Urinary bladder (tissue), 4 donors: ENCODE measurements around the gene AIPL1. TPM values are rescaled to one million over a fixed set of nuclear protein-coding genes. Genes with fewer than 3 reads are reported as not detected.

ENCODE experiments used
- DNase-seq: peaks from one replicate; pipeline ENCODE4 v3.0.0-alpha.2; 2015; ENCODE audit errors: extremely low spot score
- H3K27ac ChIP-seq: one replicate; pipeline ENCODE4 v1.5.1; 2013; ENCODE audit warnings: low read depth, mild to moderate bottlenecking, moderate library complexity
- H3K36me3 ChIP-seq: one replicate; pipeline ENCODE4 v1.6.1; 2013; ENCODE audit warnings: mild to moderate bottlenecking, moderate library complexity; ENCODE audit not compliant: insufficient read depth
- H3K4me1 ChIP-seq: one replicate; pipeline ENCODE4 v1.6.1; 2013; ENCODE audit warnings: mild to moderate bottlenecking, moderate library complexity; ENCODE audit not compliant: insufficient read depth
- H3K4me3 ChIP-seq: one replicate; pipeline ENCODE4 v1.5.1; 2013; ENCODE audit warnings: low read depth, low read length
- WGBS: extraction: QIAGEN DNeasy Blood & Tissue Kit; methylation state at CpG from one replicate; pipeline ENCODE4 v1.1.7; 2013; 5-methylcytosine and 5-hydroxymethylcytosine counted together
- polyA plus RNA-seq: library from polyadenylated mRNA; stranded (reverse); fragments of 200-250 nt; gene quantifications from one replicate; pipeline ENCODE4 v1.2.3, GENCODE V29; 2013
- total RNA-seq: library from RNA; depleted of rRNA; stranded (reverse); fragments of >200 nt; gene quantifications from one replicate; pipeline ENCODE4 v1.2.3, GENCODE V29; 2014
- donor health status: healthy with polysubstance abuse.
- donor health status: healthy.

The AIPL1 gene
- total and polyA plus RNA-seq, 2 donors: not detected

- no peaks in the 10 kb centered on the region for H3K36me3 ChIP-seq
- 98% methylated on average over 6 of the region's 6 CpGs for WGBS
- no peak overlapping the region for H3K27ac ChIP-seq
- no peaks in the 10 kb centered on the region for H3K4me1 ChIP-seq
- no peak for DNase-seq
- no peak overlapping the region for H3K4me3 ChIP-seq
Observed at GRCh38 chr17:6449307-6449706, 14.4 kb upstream of the AIPL1 start.

GRCh38 chr17:6448473-6448872, 13.6 kb upstream of the AIPL1 start:
- no peaks in the 10 kb centered on the region for H3K36me3 ChIP-seq
- no peaks in the 10 kb centered on the region for H3K4me1 ChIP-seq
- no peak for DNase-seq
- WGBS: 95% methylated on average over 6 of the region's 6 CpGs
- no peak overlapping the region for H3K4me3 ChIP-seq
- H3K27ac ChIP-seq: no peak overlapping the region

- WGBS: 89% methylated on average over 9 of the region's 9 CpGs
- H3K4me1 ChIP-seq: no peaks in the 10 kb centered on the region
- no peaks in the 10 kb centered on the region for H3K36me3 ChIP-seq
- no peak for DNase-seq
- no peak overlapping the region for H3K4me3 ChIP-seq
- H3K27ac ChIP-seq: no peak overlapping the region
Observed at GRCh38 chr17:6446516-6447100, 11.7 kb upstream of the AIPL1 start.

GRCh38 chr17:6444571-6445335, 9.8 kb upstream of the AIPL1 start:
- no peak for DNase-seq
- 27% methylated on average over 36 of the region's 36 CpGs for WGBS

DNA sequence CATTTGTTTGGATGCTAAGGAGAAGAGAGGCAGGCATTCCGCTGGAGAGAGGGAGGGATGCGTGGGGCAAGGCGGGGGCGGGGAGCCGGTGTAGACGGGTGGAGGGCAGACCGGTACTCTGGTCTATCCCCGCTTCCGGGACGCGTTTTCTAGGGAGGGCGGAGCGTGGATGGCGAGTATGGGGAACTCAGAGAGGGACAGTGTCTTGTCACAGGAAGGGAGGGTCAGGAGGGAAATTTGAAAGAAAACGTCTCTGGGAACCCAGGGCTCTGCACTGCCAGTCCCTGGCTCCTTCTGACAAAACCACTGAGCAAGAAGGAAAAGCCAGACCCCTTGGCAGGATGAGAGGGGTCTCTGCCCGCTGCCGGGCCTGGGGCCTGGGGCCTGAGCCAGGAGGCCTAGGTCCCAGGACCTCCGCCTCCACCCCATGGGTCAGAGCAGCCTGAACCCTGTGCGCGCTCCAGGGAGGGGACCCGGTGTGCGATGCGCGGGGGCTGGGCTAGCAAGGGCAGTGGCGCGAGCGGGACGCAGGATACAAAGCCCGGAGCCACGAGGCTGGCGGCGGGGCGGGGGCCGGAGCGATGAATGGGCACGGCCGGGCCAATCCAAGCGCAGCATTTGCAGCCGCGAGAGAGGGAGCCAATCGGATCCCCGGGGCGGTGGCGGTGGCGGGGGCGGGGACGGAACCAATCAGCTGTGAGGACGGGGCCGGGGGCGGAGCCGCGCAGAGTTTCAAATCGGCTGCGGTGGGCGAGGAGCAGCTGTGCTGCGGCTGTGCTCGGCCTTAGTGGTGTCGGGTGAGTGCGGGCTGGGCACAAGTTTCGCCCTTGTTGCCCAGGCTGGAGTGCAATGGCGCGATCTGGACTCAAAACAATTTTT, 9.0 kb upstream of the AIPL1 start, which contains the start of gene PIMREG:
PIMREG (plus strand) TSS at position 764 of the 879 bp plus-strand sequence. CDS start 656 bp downstream, outside the sequence.
- no peaks in the 10 kb centered on the region for H3K4me1 ChIP-seq
- H3K27ac ChIP-seq: no peak within 1 kb of the TSS
- DNase-seq: peak; percentile 85
- H3K36me3 ChIP-seq: no peaks in the 10 kb centered on the region
- H3K4me3 ChIP-seq: peak within 1 kb of the TSS; percentile 36
- WGBS: under 1% methylated on average over 62 of the region's 62 CpGs

More at GRCh38 chr17:6444571-6445335, 9.8 kb upstream of the AIPL1 start:
- peak overlapping the region; percentile 36 for H3K4me3 ChIP-seq
- no peaks in the 10 kb centered on the region for H3K36me3 ChIP-seq
- no peaks in the 10 kb centered on the region for H3K4me1 ChIP-seq
- H3K27ac ChIP-seq: no peak overlapping the region

DNA sequence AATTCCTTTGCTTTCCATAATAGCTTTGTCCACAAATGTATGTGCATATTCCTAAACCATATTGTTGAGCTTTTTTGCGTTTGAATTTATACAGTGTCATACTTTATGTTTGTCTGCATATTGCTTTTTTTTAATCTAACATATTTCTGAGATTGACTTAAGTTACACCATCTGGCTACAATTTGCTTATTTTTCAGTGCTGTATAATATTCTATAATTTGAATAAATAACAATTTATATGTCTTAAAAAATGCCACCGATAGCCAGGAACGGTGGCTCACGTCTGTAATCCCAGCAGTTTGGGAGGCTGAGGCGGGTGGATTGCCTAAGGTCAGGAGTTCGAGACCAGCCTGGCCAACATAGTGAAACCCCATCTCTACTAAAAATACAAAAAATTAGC, 7.9 kb upstream of the AIPL1 start:
- H3K27ac ChIP-seq: no peak overlapping the region
- WGBS: 64% methylated on average over 6 of the region's 6 CpGs

DNA sequence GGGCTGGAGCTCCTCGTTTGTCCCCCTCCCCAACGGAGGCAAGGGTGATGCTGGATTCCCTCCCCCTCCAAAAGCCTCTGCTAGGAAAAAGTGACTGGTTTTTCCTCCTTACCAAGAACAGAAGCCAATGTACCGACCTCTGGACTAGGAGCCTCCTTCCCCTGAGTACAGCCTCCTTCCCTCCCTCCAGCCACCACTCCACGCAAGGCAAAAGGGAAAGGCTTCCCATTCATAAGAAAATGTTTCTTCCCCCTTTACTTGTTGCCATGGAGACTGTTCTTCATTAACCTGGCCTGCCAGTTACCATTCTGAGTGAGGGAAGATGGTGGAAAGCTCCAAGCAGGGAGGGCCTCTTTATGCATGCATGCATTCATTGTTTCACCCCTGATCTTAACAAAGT, 5.0 kb upstream of the AIPL1 start:
- 34% methylated on average over 4 of the region's 4 CpGs for WGBS

More for the DNA sequence above, 7.9 kb upstream of the AIPL1 start:
- DNase-seq: no peak
- Histone ChIP-seq H3K4me3 (no peak overlapping the region), H3K4me1 (no peaks in the 10 kb centered on the region), H3K36me3 (no peaks in the 10 kb centered on the region)

GRCh38 chr17:6437956-6438355, 3.0 kb upstream of the AIPL1 start:
- 53% methylated on average over 3 of the region's 3 CpGs for WGBS
- no peaks in the 10 kb centered on the region for H3K4me1 ChIP-seq
- no peak for DNase-seq
- no peak overlapping the region for H3K27ac ChIP-seq
- H3K4me3 ChIP-seq: no peak overlapping the region
- H3K36me3 ChIP-seq: no peaks in the 10 kb centered on the region

More for the DNA sequence above, 5.0 kb upstream of the AIPL1 start:
- H3K27ac ChIP-seq: no peak overlapping the region
- no peak overlapping the region for H3K4me3 ChIP-seq
- no peaks in the 10 kb centered on the region for H3K36me3 ChIP-seq
- no peaks in the 10 kb centered on the region for H3K4me1 ChIP-seq
- DNase-seq: no peak

GRCh38 chr17:6437466-6437865, 2.5 kb upstream of the AIPL1 start:
- DNase-seq: no peak
- no peaks in the 10 kb centered on the region for H3K36me3 ChIP-seq
- H3K4me3 ChIP-seq: no peak overlapping the region
- H3K27ac ChIP-seq: no peak overlapping the region
- H3K4me1 ChIP-seq: no peaks in the 10 kb centered on the region
- WGBS: 14% methylated on average over 4 of the region's 4 CpGs

- Histone ChIP-seq H3K4me3 (no peak overlapping the region), H3K4me1 (no peaks in the 10 kb centered on the region), H3K27ac (no peak overlapping the region), H3K36me3 (no peaks in the 10 kb centered on the region)
- no peak for DNase-seq
- WGBS: 12% methylated on average over 9 of the region's 9 CpGs
Observed at GRCh38 chr17:6435968-6436367, 1.0 kb upstream of the AIPL1 start.

DNA sequence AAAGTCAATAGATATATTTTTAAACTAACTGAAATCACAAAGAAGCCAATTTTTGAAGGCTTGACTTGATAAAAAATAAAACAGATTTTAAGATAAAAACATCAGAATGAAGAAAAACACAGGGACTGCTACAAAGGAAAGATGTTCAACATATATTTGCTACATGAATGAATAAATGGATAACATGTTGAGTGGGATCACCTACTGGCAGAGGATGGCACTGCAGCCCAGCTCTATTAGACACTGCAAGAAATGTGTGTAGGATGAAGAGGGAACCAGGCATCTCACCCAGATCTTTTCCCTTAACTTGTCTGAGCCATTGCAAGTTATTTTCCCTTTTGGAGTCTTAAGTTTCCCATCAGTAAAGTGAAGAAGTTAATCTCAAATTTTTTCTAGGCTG, 4.2 kb downstream of the AIPL1 start:
- Histone ChIP-seq H3K27ac (no peak overlapping the region), H3K4me1 (no peaks in the 10 kb centered on the region), H3K36me3 (no peaks in the 10 kb centered on the region), H3K4me3 (no peak overlapping the region)
- DNase-seq: no peak

DNA sequence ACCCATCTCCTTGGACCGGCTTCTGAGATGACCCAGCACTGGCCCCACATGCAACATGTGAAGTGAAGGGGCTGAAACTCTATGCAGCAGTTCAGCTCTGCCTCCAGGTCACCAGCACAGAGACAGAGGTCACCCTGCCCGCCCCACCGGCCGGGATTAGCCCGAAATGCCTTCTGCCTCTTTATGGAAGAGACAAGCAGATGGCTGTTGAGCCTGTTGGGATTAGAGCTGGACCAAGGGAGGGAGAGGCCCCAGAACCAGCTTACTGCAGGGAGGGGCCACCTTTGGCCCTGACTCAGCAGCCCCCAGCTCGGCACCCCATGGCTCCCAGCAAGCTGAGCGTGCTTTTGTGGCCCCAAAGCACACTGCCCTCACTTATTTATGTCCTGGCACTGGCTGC, 5.7 kb downstream of the AIPL1 start:
- no peaks in the 10 kb centered on the region for H3K4me1 ChIP-seq
- H3K36me3 ChIP-seq: no peaks in the 10 kb centered on the region
- no peak overlapping the region for H3K27ac ChIP-seq
- no peak for DNase-seq
- no peak overlapping the region for H3K4me3 ChIP-seq
- 58% methylated on average over 7 of the region's 7 CpGs for WGBS

DNA sequence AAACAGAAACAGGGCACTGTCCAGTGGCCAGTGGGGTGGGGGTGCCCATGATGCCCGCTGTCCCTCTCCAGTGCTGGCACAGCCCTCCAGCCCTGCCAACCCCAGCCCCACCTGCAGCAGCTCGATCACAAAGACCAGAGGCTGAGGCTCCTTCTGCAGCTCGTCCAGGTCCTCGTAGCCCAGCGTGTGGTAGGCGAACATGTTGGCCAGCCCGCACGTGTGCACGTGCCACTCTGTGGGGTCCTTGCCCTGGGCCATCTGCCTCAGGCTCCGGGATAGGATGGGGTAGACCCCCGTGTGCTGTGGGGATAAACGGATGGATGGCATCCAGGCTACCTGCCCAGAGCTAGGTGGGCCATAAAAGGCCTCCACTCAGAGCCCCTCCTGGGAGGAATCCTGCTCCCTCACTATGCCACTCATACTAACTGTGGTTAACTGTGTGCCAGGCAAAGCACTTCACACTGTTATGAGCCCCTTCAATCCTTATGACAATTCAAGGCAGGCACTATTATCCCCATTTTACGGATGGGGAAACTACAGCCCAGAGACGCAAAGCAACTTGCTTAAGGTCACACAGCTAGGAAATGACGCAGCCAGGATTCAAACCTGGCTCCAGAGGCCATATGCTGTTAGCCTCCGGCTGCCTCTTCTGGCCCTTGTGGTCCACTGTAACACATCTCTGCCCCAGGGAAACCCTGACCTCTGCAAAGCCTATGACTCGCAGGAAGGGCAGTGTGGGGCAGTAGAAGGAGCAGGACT, 6.5 kb downstream of the AIPL1 start:
- WGBS: 86% methylated on average over 17 of the region's 17 CpGs

More for the DNA sequence above, 6.5 kb downstream of the AIPL1 start:
- H3K27ac ChIP-seq: no peak overlapping the region
- no peaks in the 10 kb centered on the region for H3K4me1 ChIP-seq
- H3K36me3 ChIP-seq: no peaks in the 10 kb centered on the region
- DNase-seq: no peak
- H3K4me3 ChIP-seq: no peak overlapping the region
